Activated CD8-positive, alpha-beta T cell treated with anti-CD3 and anti-CD28 coated beads, Interleukin-2, amount 10 ng/mL, durations not matched to agents 7 days and 5 days (primary cell): Measurements from ENCODE around the gene COL21A1. TPM values are rescaled to one million over a fixed set of nuclear protein-coding genes. Genes with fewer than 3 reads are reported as not detected.
"Not testable (repeated sequence)": the region's sequence is repeated elsewhere in the genome, so short reads cannot be mapped to it uniquely, and the experiment has no call there.

Experiments used
- ATAC-seq: fragments of 150-1000 bp; cut with Tn5 transposase; one replicate; pipeline ENCODE4 v1.10.0; 2021; ENCODE audit warnings: moderate library complexity
- CTCF ChIA-PET: fragments of 350-600 bp; sonication (Branson Sonifier 250); formaldehyde crosslinking; loops from one replicate; lab custom pipeline; 2021; ENCODE audit warnings: antibody characterized with exemption; lab: Charles Lee
- POLR2A ChIA-PET: fragments of 350-600 bp; sonication (Branson Sonifier 250); formaldehyde crosslinking; loops from one replicate; lab custom pipeline; 2021; ENCODE audit warnings: antibody characterized with exemption; lab: Charles Lee
- DNase-seq: peaks from one replicate; pipeline ENCODE4 v3.0.0-alpha.2; 2020
- H3K27ac Mint-ChIP-seq: one replicate; pipeline ENCODE4 v1.8.0; 2021; ENCODE audit warnings: mild to moderate bottlenecking, mixed read lengths
- H3K27me3 Mint-ChIP-seq: one replicate; pipeline ENCODE4 v1.8.0; 2021; ENCODE audit warnings: low read depth, mixed read lengths
- H3K36me3 Mint-ChIP-seq: one replicate; pipeline ENCODE4 v1.8.0; 2021; ENCODE audit warnings: low read depth, mixed read lengths
- H3K4me1 Mint-ChIP-seq: one replicate; pipeline ENCODE4 v1.8.0; 2021; ENCODE audit warnings: low read depth, mixed read lengths
- H3K4me3 Mint-ChIP-seq: one replicate; pipeline ENCODE4 v1.8.0; 2021; ENCODE audit warnings: mild to moderate bottlenecking, mixed read lengths
- H3K9me3 Mint-ChIP-seq: one replicate; pipeline ENCODE4 v1.8.0; 2022; ENCODE audit warnings: mixed read lengths; ENCODE audit not compliant: insufficient read depth
- total RNA-seq, 2 experiments: library from RNA; stranded (reverse); gene quantifications; one replicate each; pipeline ENCODE4 v1.2.3, GENCODE V29; 2021

The COL21A1 gene
- total RNA-seq, 2 experiments from 2014 or later: not detected

- Mint-ChIP-seq H3K4me3 (no peak overlapping the region), H3K36me3 (no peaks in the 10 kb centered on the region), H3K27ac (no peak overlapping the region), H3K4me1 (no peaks in the 10 kb centered on the region), H3K9me3 (peaks cover 11% of the 10 kb centered on the region), H3K27me3 (no peaks in the 10 kb centered on the region)
- ChIA-PET CTCF (no interaction called here), POLR2A (no interaction called here)
- no peak for DNase-seq
- no peak for ATAC-seq
Measured at GRCh38 chr6:56268266-56268665, 20.9 kb upstream of the COL21A1 start.

DNA sequence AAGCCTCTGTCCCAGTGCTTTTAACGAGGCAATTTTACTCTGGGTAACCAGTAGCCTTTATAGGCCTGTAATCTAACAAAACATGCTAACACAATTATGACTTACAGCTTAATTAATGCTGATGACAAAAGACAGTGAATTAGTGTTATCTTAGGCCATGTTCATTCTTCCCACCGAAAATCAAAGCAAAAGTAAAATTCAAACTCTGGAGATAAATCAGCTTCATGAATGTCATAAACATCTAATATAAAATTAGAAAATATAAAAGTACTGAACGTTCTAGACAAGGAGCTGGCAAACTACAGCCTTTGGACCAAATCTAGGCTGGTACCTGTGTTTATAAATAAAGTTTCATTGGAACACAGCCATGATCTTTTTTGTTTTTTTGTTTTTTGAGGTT lies 18.6 kb upstream of the COL21A1 start:
- ChIA-PET CTCF (no interaction called here), POLR2A (no interaction called here)
- Mint-ChIP-seq H3K36me3 (no peaks in the 10 kb centered on the region), H3K9me3 (no peaks in the 10 kb centered on the region), H3K4me1 (no peaks in the 10 kb centered on the region), H3K4me3 (no peak overlapping the region), H3K27me3 (no peaks in the 10 kb centered on the region), H3K27ac (no peak overlapping the region)
- ATAC-seq (no peak), DNase-seq (no peak)

DNA sequence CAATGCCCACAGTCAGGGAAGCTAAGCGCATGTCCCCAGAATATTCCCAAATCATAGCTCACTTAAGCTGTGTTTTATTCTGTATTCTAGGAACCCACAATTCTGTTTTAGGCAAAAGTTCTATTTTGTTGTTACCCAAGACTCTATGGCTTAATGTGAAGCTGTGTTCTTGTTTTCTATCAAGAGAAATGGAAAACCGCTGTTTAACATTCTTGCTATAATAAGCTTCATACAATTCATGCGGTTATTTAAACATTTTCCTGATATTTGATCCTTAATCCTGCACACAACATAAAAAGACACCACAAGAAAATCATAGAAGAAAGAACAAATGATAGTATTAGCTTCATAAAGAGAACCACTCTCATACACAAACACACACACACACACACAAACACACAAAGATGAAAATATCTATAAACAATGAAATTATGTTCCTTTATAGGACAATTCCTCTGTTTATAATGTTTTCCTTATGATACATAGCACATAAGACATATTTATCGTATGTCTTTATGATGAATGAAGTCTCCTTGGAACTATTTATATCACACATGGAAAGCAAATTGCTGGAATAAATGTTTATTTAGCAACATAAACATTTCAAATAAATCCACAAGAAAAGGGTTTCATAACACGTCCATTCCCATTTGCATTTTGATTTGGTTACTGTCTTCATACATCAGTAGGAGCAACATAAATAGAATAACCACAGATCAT lies 16.4 kb upstream of the COL21A1 start:
- ATAC-seq: no peak
- ChIA-PET CTCF (no interaction called here), POLR2A (no interaction called here)
- H3K27ac Mint-ChIP-seq: no peak overlapping the region
- H3K36me3 Mint-ChIP-seq: no peaks in the 10 kb centered on the region
- H3K27me3 Mint-ChIP-seq: no peaks in the 10 kb centered on the region
- no peak for DNase-seq
- no peaks in the 10 kb centered on the region for H3K4me1 Mint-ChIP-seq
- H3K4me3 Mint-ChIP-seq: no peak overlapping the region
- H3K9me3 Mint-ChIP-seq: no peaks in the 10 kb centered on the region

DNA sequence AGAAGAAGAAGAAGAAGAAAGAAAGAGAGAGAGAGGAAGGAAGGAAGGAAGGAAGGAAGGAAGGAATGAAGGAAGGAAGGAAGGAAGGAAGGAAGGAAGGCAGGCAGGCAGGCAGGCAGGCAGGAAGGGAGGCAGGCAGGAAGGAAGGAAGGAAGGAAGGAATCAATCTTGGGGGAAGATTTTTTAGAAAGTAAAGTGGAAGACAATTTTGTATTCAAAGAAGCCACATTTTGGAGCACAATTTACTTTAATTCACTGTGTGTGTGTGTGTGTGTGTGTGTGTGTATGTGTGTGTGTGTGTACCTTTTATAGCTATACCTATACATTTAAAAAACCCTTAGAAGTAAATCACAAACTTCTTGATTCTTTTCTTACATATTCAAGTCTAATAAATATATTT lies 13.2 kb upstream of the COL21A1 start:
- ATAC-seq: not testable (repeated sequence)

DNA sequence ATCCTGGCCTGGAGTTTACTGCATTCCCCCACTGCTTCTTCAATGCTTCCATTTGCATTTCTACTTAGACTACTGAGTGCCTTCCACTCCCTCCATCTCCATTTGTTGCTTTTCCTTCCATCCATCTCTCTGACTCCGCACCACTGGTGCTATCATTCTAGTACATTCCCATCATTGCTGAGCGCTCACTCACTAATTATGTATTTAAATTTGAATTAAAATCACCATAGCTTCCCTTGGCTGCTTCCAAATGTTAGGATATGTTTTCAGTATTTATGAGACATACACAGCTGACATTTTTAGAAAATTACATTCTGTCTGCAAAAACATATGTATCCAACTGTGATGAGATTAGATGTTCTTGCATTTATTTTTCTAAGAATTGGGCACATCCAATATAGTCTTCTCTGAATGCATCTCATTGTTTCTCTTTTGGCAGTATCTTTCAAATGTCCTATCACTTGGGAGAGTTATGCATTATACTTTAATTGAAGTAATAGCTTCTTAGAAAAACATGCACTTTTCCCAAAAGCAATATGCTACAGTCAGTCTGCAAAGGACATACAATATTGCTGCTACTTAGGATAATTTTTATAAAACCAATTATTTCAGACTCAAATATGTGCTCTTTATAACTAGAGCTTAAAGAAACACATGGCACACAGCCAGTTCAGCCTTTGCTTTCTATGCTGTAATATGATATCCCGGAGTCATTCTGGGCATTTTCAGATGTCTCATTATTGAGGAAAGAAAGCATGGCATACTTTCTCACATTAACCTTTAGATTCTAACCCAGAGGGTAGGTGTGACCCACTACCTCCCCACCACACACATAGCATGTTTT lies 12.1 kb upstream of the COL21A1 start:
- Mint-ChIP-seq H3K9me3 (no peaks in the 10 kb centered on the region), H3K27ac (no peak overlapping the region), H3K4me3 (no peak overlapping the region), H3K36me3 (no peaks in the 10 kb centered on the region), H3K27me3 (no peaks in the 10 kb centered on the region), H3K4me1 (no peaks in the 10 kb centered on the region)
- ATAC-seq (no peak), DNase-seq (no peak)
- ChIA-PET CTCF (no interaction called here), POLR2A (no interaction called here)

More for the DNA sequence above, 13.2 kb upstream of the COL21A1 start:
- CTCF ChIA-PET, H3K4me3 Mint-ChIP-seq, H3K36me3 Mint-ChIP-seq, H3K9me3 Mint-ChIP-seq, H3K27ac Mint-ChIP-seq, H3K27me3 Mint-ChIP-seq, H3K4me1 Mint-ChIP-seq, DNase-seq, POLR2A ChIA-PET: not testable (repeated sequence)

DNA sequence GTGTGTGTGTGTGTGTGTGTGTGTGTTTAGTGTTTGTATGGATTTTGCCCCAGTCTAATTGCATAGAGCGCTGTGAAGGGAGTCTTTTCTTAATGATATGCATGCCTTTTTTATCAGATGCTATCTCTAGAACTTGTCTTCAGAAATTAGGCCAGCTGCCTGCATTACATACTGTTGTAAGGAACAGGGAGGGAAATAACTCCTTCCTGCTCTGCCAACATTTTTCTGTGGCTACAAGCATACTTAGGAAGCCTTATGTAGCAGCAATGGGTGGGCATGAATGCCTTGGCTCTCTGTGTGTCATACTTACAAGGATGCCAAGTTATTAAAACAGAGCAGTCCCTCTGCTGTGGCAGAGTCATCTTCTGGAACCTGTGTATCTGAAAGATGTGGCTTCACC lies 8.0 kb upstream of the COL21A1 start:
- no peak for ATAC-seq
- DNase-seq: no peak
- Mint-ChIP-seq H3K36me3 (no peaks in the 10 kb centered on the region), H3K4me3 (no peak overlapping the region), H3K9me3 (no peaks in the 10 kb centered on the region), H3K27ac (no peak overlapping the region), H3K4me1 (no peaks in the 10 kb centered on the region), H3K27me3 (no peaks in the 10 kb centered on the region)
- ChIA-PET POLR2A (no interaction called here), CTCF (no interaction called here)

- Mint-ChIP-seq H3K9me3 (no peaks in the 10 kb centered on the region), H3K27me3 (no peaks in the 10 kb centered on the region), H3K4me1 (no peaks in the 10 kb centered on the region), H3K36me3 (no peaks in the 10 kb centered on the region), H3K27ac (no peak overlapping the region), H3K4me3 (no peak overlapping the region)
- ChIA-PET POLR2A (no interaction called here), CTCF (no interaction called here)
- no peak for DNase-seq
- ATAC-seq: no peak
Measured at GRCh38 chr6:56250266-56250665, 2.9 kb upstream of the COL21A1 start.

DNA sequence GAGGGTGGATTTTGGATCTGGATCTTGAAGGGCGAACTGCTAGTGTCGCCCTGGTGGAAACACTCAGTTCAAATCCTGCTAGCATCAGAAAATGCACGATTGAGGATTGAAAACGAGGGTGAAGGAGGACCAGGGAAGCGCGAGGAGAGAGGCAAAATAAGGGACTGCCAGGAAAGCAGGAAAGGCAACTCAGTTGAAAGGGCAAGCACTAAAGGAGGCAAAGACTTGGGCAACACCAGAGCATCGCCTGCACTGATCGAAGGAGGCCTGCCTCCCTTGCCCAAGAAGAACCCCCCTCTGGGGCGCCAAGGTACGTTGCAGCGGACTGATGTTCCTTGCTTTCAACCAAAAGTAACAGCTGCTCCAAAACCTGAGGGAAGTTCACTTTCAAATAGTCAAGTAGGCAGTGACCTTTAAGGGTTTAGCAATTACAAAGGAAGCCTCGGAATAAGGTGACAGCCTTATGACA lies 308 bp upstream of the COL21A1 start:
- no peak for DNase-seq
- no peaks in the 10 kb centered on the region for H3K27me3 Mint-ChIP-seq
- no peaks in the 10 kb centered on the region for H3K36me3 Mint-ChIP-seq
- POLR2A ChIA-PET: no interaction called here
- CTCF ChIA-PET: no interaction called here
- ATAC-seq: no peak
- H3K27ac Mint-ChIP-seq: no peak overlapping the region
- H3K4me3 Mint-ChIP-seq: no peak overlapping the region
- H3K4me1 Mint-ChIP-seq: no peaks in the 10 kb centered on the region
- no peaks in the 10 kb centered on the region for H3K9me3 Mint-ChIP-seq

DNA sequence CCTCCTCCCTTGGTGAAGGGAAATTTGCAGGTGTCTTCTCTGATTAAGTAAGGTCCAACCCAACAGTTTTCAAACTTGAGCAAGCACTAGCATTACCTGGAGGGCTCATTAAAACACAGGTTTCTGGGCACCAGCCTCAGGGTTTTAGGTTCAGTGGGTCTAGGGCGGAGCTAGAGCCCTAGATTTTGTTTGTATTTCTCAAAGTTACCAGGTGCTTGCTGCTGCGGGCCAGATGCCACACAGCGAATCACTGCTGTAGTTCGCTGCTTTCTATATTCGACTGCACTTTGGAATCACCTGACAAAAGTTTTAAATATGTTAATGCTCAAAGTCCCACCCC lies 869 bp downstream of the COL21A1 start:
- Mint-ChIP-seq H3K27me3 (no peaks in the 10 kb centered on the region), H3K4me3 (no peak overlapping the region), H3K4me1 (no peaks in the 10 kb centered on the region), H3K27ac (no peak overlapping the region), H3K9me3 (no peaks in the 10 kb centered on the region), H3K36me3 (no peaks in the 10 kb centered on the region)
- ChIA-PET CTCF (no interaction called here), POLR2A (no interaction called here)
- ATAC-seq (no peak), DNase-seq (no peak)

DNA sequence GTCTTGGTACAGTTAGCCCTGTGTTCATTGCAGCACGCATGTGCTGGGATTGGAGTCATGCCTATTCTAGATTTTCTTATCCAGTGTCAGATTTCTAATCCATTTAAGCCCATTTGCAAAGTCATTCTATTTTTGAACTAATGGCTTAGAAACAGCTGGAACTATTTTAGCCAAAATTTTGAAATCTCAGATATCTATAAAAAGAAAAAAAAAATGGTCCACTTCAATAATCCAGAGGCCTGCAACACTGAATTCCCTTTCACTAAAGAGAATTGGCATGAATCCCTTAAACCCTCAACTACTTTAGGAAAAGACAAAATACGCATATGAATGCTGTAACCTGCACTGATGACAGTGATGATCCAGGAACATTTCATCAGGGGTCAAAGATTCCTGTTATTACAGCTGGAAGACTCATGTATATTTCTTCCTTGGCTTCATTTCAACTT lies 1.5 kb downstream of the COL21A1 start:
- H3K9me3 Mint-ChIP-seq: no peaks in the 10 kb centered on the region
- H3K27ac Mint-ChIP-seq: no peak overlapping the region
- no peaks in the 10 kb centered on the region for H3K36me3 Mint-ChIP-seq
- DNase-seq (no peak), ATAC-seq (no peak)
- ChIA-PET POLR2A (no interaction called here), CTCF (no interaction called here)
- H3K4me3 Mint-ChIP-seq: no peak overlapping the region
- no peaks in the 10 kb centered on the region for H3K4me1 Mint-ChIP-seq
- H3K27me3 Mint-ChIP-seq: no peaks in the 10 kb centered on the region

- POLR2A ChIA-PET: no interaction called here
- H3K27ac Mint-ChIP-seq: no peak overlapping the region
- no peaks in the 10 kb centered on the region for H3K27me3 Mint-ChIP-seq
- no peaks in the 10 kb centered on the region for H3K9me3 Mint-ChIP-seq
- no peaks in the 10 kb centered on the region for H3K4me1 Mint-ChIP-seq
- H3K36me3 Mint-ChIP-seq: no peaks in the 10 kb centered on the region
- no peak for DNase-seq
- ATAC-seq: no peak
- CTCF ChIA-PET: no interaction called here
- H3K4me3 Mint-ChIP-seq: no peak overlapping the region
Measured at GRCh38 chr6:56244528-56245253, 2.7 kb downstream of the COL21A1 start.

- Mint-ChIP-seq H3K9me3 (no peaks in the 10 kb centered on the region), H3K4me3 (no peak overlapping the region), H3K4me1 (no peaks in the 10 kb centered on the region), H3K36me3 (no peaks in the 10 kb centered on the region), H3K27me3 (no peaks in the 10 kb centered on the region), H3K27ac (no peak overlapping the region)
- no peak for DNase-seq
- CTCF ChIA-PET: no interaction called here
- no peak for ATAC-seq
- POLR2A ChIA-PET: no interaction called here
Measured at GRCh38 chr6:56244089-56244488, 3.3 kb downstream of the COL21A1 start.
